ENCODE results near the gene NRM.

GRCh38 chr6:30719791-30720737, 29.3 kb upstream of the NRM start, which contains the start of gene TUBB:
- TF ChIP-seq SPI1 (IDR thresholded peaks at IDR 0.05; ENCODE audit: low read depth, low read length) (no peak), POLR2A (IDR thresholded peaks at IDR 0.05; ENCODE audit: low read depth, low read length) (peak; percentile 87), POLR2AphosphoS5 (IDR thresholded peaks at IDR 0.05; ENCODE audit: low read depth, low read length) (peak; percentile 88)
